Esophagus (tissue), 2 donors: Measurements from ENCODE around the gene PCED1B. TPM values are rescaled to one million over a fixed set of nuclear protein-coding genes. Genes with fewer than 3 reads are reported as not detected.

Experiments used
- H3K27ac ChIP-seq, 2 donors: one replicate each; pipeline ENCODE4 v1.5.1; 2013; ENCODE audit warnings: low read depth in 2 of 2, mild to moderate bottlenecking in 2 of 2, inconsistent platforms in 1 of 2, low read length in 1 of 2, moderate library complexity in 1 of 2
- H3K27me3 ChIP-seq, 2 donors: one replicate each; pipeline ENCODE4 v1.6.1; 2013; ENCODE audit warnings: low read length in 2 of 2, control low read depth in 1 of 2, mild to moderate bottlenecking in 1 of 2; ENCODE audit not compliant: insufficient read depth in 2 of 2, control insufficient read depth in 1 of 2
- H3K36me3 ChIP-seq, 2 donors: one replicate each; pipeline ENCODE4 v1.6.1; 2013; ENCODE audit warnings: low read length in 1 of 2; ENCODE audit not compliant: control insufficient read depth in 2 of 2, insufficient read depth in 2 of 2
- H3K4me1 ChIP-seq, 2 donors: one replicate each; pipeline ENCODE4 v1.6.1; 2013; ENCODE audit warnings: low read length in 1 of 2; ENCODE audit not compliant: control insufficient read depth in 2 of 2, insufficient read depth in 2 of 2
- H3K4me3 ChIP-seq, 2 donors: one replicate each; pipeline ENCODE4 v1.5.1; 2013; ENCODE audit warnings: low read length in 2 of 2, mild to moderate bottlenecking in 2 of 2, low read depth in 1 of 2, moderate library complexity in 1 of 2
- H3K9me3 ChIP-seq, 2 donors: one replicate each; pipeline ENCODE4 v1.6.1; 2013; ENCODE audit warnings: mild to moderate bottlenecking in 2 of 2, low read depth in 1 of 2, low read length in 1 of 2, moderate library complexity in 1 of 2; ENCODE audit not compliant: control insufficient read depth in 2 of 2, insufficient read depth in 1 of 2
- WGBS, 2 donors: extraction: QIAGEN DNeasy Blood & Tissue Kit; methylation state at CpG; one replicate each; pipeline ENCODE4 v1.1.7; 2013; 5-methylcytosine and 5-hydroxymethylcytosine counted together
- polyA plus RNA-seq, 2 donors: library from polyadenylated mRNA; stranded (reverse); fragments of 200-250 nt; gene quantifications; one replicate each; pipeline ENCODE4 v1.2.3, GENCODE V29; 2013
- donor health status: healthy with polysubstance abuse.
- donor health status: Bipolar disorder and iron deficiency.

Gene PCED1B
- polyA plus RNA-seq, 2 donors = 1.2 to 1.6 TPM

GRCh38 chr12:47268501-47269454 lies 189.4 kb downstream of the PCED1B start:
- peaks cover 0 to 2% of the 10 kb centered on the region in 2 donors for H3K4me1 ChIP-seq
- no peak overlapping the region for H3K4me3 ChIP-seq
- H3K9me3 ChIP-seq = no peaks in the 10 kb centered on the region
- H3K36me3 ChIP-seq = no peaks in the 10 kb centered on the region
- H3K27ac ChIP-seq = no peak overlapping the region
- no peaks in the 10 kb centered on the region for H3K27me3 ChIP-seq
- 88 to 89% methylated on average over 13 of the region's 13 CpGs for WGBS, 2 donors

DNA sequence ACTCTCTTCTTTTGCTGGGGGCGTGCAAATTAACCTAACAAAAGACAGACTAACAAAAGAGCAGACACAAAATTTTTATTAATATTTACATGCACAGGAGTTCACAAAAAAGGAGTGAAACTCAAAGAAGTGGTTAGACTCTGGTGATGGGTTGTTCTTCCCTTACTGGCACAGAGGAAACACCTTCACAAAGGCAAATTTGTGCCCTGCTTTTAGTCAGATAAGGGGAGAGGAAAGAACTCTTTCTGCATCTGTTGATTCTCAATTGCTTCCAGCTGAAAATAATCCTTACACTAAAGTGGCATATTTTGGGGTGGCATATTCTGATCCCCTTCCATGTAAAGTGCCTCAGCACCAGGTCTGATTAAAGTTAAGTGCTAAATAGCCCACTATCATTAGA lies 190.5 kb downstream of the PCED1B start:
- no peaks in the 10 kb centered on the region for H3K27me3 ChIP-seq
- WGBS, 2 donors = 91 to 92% methylated on average over 1 of the region's 1 CpG
- H3K4me1 ChIP-seq = peaks cover 0 to 2% of the 10 kb centered on the region in 2 donors
- H3K4me3 ChIP-seq = no peak overlapping the region
- H3K9me3 ChIP-seq = no peaks in the 10 kb centered on the region
- no peak overlapping the region for H3K27ac ChIP-seq
- H3K36me3 ChIP-seq = no peaks in the 10 kb centered on the region

- Histone ChIP-seq H3K27me3 (no peaks in the 10 kb centered on the region), H3K4me1 (peaks cover 0 to 2% of the 10 kb centered on the region in 2 donors), H3K27ac (no peak overlapping the region), H3K9me3 (no peaks in the 10 kb centered on the region), H3K4me3 (no peak overlapping the region), H3K36me3 (no peaks in the 10 kb centered on the region)
- 67 to 74% methylated on average over 4 of the region's 4 CpGs for WGBS, 2 donors
These were observed 191.6 kb downstream of the PCED1B start for GRCh38 chr12:47270782-47271664.

DNA sequence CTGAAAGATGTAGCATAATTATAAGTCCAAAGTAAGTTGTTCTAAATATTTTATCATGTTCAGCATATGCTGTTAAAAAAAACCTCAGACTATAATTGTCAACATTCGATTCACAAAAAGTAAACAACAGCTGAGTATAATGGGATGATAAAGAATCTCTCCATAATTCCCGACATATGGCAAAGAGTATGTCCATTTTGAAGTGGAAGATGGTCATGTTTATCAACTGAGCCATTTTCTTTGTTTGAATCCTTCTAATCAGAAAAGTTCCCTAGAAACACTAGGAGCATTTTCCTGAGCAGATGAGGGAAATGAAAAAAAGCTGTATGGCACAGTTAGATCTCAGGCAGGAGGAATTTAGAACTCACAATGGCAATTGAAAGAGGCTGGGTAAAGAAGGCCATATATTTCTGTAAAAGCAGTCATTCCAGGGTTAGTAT lies 192.4 kb downstream of the PCED1B start:
- no peak overlapping the region for H3K27ac ChIP-seq
- H3K4me1 ChIP-seq = peaks cover 0 to 2% of the 10 kb centered on the region in 2 donors
- 66 to 67% methylated on average over 2 of the region's 2 CpGs for WGBS, 2 donors

DNA sequence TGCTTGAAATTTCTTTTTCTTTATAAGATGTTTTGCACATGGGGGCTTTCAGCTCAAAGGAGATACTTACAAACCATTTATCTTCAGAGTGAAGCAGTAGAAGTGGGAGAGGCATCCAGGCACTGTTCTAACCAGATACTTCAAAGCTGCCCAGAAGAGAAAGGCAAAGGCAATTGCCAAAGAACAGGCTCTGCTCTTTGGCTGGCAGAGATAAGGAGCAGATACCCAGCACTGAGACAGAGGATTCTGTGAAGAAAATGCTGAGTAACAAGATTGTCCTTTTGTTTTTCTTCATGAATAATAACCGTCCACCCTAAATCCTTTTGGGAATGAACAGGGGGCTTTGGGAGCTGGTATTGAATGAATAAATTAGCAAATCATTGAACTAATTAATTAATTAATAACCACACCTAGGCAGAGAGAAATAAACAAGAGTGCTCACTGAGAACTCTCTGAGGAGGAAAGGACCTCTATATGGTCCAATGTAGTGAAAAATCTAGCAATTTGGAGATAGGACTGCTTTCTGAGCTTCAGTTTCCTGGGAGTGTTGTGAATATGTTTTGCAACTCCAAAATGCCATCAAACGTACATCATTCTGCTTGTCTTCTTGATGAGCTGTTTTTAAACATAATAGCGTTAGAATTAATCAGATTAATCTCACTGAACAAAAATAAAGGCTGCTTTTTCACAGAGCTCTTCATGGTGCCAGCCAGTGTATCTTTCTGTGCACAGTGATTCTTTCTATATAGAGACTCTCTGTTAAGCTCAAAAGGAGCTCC lies 193.2 kb downstream of the PCED1B start:
- Histone ChIP-seq H3K36me3 (no peaks in the 10 kb centered on the region), H3K27me3 (no peaks in the 10 kb centered on the region), H3K4me3 (no peak overlapping the region), H3K9me3 (no peaks in the 10 kb centered on the region), H3K4me1 (peaks cover 0 to 2% of the 10 kb centered on the region in 2 donors), H3K27ac (no peak overlapping the region)
- 48% methylated on average over 3 of the region's 3 CpGs for WGBS, 2 donors

More for the DNA sequence above, 192.4 kb downstream of the PCED1B start:
- H3K27me3 ChIP-seq = no peaks in the 10 kb centered on the region
- no peaks in the 10 kb centered on the region for H3K9me3 ChIP-seq
- H3K4me3 ChIP-seq = no peak overlapping the region
- H3K36me3 ChIP-seq = no peaks in the 10 kb centered on the region

GRCh38 chr12:47273191-47273626 lies 193.8 kb downstream of the PCED1B start:
- peaks cover 0 to 5% of the 10 kb centered on the region in 2 donors for H3K4me1 ChIP-seq
- WGBS, 2 donors = 56 to 65% methylated on average over 4 of the region's 4 CpGs
- H3K27ac ChIP-seq = no peak overlapping the region
- H3K27me3 ChIP-seq = no peaks in the 10 kb centered on the region
- H3K9me3 ChIP-seq = no peaks in the 10 kb centered on the region
- H3K36me3 ChIP-seq = no peaks in the 10 kb centered on the region
- H3K4me3 ChIP-seq = no peak overlapping the region

GRCh38 chr12:47274760-47275159 lies 195.3 kb downstream of the PCED1B start:
- H3K27me3 ChIP-seq = no peaks in the 10 kb centered on the region
- 89 to 93% methylated on average over 2 of the region's 2 CpGs for WGBS, 2 donors
- peaks cover 0 to 5% of the 10 kb centered on the region in 2 donors for H3K4me1 ChIP-seq

GRCh38 chr12:47276253-47276620 lies 196.8 kb downstream of the PCED1B start:
- Histone ChIP-seq H3K4me1 (peaks cover 0 to 5% of the 10 kb centered on the region in 2 donors), H3K27ac (peak overlapping the region; percentile 61 to 85), H3K36me3 (no peaks in the 10 kb centered on the region), H3K9me3 (no peaks in the 10 kb centered on the region), H3K4me3 (no peak overlapping the region), H3K27me3 (no peaks in the 10 kb centered on the region)
- 61 to 65% methylated on average over 5 of the region's 5 CpGs for WGBS, 2 donors

More at GRCh38 chr12:47274760-47275159, 195.3 kb downstream of the PCED1B start:
- Histone ChIP-seq H3K36me3 (no peaks in the 10 kb centered on the region), H3K4me3 (no peak overlapping the region), H3K9me3 (no peaks in the 10 kb centered on the region), H3K27ac (no peak overlapping the region)
